Activated T-helper 2 cell treated with anti-CD3 and anti-CD28 coated beads, Interferon-gamma antibody, Interleukin-2, Interleukin-4, amounts not matched to agents 10 μg/mL and 5 μg/mL and 100 μg/mL, durations not matched to agents 14 hours and 24 hours and 36 hours (primary cell): ENCODE data around the gene PCBD2. TPM values are rescaled to one million over a fixed set of nuclear protein-coding genes. Genes with fewer than 3 reads are reported as not detected.
"Not testable (repeated sequence)": the region's sequence is repeated elsewhere in the genome, so short reads cannot be mapped to it uniquely, and the experiment has no call there.

Experiments
- DNase-seq: peaks from one replicate; pipeline ENCODE4 v3.0.0; 2021; ENCODE audit warnings: low spot score
- H3K27ac Mint-ChIP-seq: one replicate; pipeline ENCODE4 v1.8.0; 2021; ENCODE audit warnings: mixed read lengths
- H3K27me3 Mint-ChIP-seq: one replicate; pipeline ENCODE4 v1.8.0; 2021; ENCODE audit warnings: low read depth, mixed read lengths
- H3K36me3 Mint-ChIP-seq: one replicate; pipeline ENCODE4 v1.8.0; 2021; ENCODE audit warnings: low read depth, mixed read lengths
- H3K4me1 Mint-ChIP-seq: one replicate; pipeline ENCODE4 v1.8.0; 2021; ENCODE audit warnings: low read depth, mixed read lengths
- H3K4me3 Mint-ChIP-seq: one replicate; pipeline ENCODE4 v1.8.0; 2021; ENCODE audit warnings: low read depth, mild to moderate bottlenecking, moderate library complexity, mixed read lengths
- H3K9me3 Mint-ChIP-seq: one replicate; pipeline ENCODE4 v1.8.0; 2021; ENCODE audit warnings: mixed read lengths
- intact Hi-C: fragments of 100-400 bp; cut with micrococcal nuclease; formaldehyde crosslinking; loops from one replicate; pipeline ENCODE4 v1.15.1; 2023
- total RNA-seq: library from RNA; stranded (reverse); gene quantifications from 2 replicates; pipeline ENCODE4 v1.2.3, GENCODE V29; 2022

PCBD2 gene
- total RNA-seq, 1 donor from 2014 or later: 13.3 TPM

DNA sequence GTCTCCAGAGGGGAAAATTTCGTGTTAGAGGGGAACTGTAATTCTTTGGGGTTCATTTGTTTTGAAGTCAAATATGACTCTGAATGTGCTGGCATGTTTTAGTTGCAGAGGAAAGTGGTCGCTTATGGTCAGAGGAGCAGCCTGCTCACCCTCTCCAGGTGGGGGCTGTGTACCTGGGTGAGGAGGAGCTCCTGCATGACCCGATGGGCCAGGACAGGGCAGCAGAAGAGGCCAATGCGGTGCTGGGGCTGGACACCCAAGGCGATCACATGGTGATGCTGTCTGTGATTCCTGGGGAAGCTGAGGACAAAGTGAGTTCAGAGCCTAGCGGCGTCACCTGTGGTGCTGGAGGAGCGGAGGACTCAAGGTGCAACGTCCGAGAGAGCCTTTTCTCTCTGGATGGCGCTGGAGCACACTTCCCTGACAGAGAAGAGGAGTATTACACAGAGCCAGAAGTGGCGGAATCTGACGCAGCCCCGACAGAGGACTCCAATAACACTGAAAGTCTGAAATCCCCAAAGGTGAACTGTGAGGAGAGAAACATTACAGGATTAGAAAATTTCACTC, 17.3 kb upstream of the PCBD2 start:
- peaks cover 43% of the 10 kb centered on the region for H3K36me3 Mint-ChIP-seq
- no peak overlapping the region for H3K4me3 Mint-ChIP-seq

DNA sequence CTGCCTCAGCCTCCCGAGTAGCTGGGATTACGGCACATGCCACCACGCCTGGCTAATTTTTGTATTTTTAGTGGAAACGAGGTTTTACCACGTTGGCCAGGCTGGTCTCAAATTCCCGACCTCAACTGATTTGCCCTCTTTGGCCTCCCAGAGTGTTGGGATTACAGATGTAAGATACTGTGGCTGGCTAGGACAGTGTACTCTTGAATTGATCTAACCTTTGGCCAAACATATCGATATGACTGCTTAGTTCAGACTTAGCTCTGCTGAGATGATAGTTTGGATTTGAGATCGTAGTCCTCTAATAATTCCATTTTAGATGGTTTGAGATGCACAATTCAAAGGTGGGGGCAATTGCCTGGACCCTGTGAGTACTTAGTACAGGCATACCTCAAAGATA, 15.6 kb upstream of the PCBD2 start:
- no peak overlapping the region for H3K27ac Mint-ChIP-seq
- intact Hi-C loops: no loop called here
- no peaks in the 10 kb centered on the region for H3K27me3 Mint-ChIP-seq
- peaks cover 53% of the 10 kb centered on the region for H3K36me3 Mint-ChIP-seq
- no peak for DNase-seq
- peaks cover 8% of the 10 kb centered on the region for H3K4me1 Mint-ChIP-seq
- no peaks in the 10 kb centered on the region for H3K9me3 Mint-ChIP-seq
- H3K4me3 Mint-ChIP-seq: no peak overlapping the region

More for the DNA sequence above, 17.3 kb upstream of the PCBD2 start:
- Mint-ChIP-seq H3K27ac (no peak overlapping the region), H3K9me3 (no peaks in the 10 kb centered on the region), H3K27me3 (no peaks in the 10 kb centered on the region), H3K4me1 (peaks cover 8% of the 10 kb centered on the region)
- no peak for DNase-seq
- intact Hi-C loops: no loop called here

DNA sequence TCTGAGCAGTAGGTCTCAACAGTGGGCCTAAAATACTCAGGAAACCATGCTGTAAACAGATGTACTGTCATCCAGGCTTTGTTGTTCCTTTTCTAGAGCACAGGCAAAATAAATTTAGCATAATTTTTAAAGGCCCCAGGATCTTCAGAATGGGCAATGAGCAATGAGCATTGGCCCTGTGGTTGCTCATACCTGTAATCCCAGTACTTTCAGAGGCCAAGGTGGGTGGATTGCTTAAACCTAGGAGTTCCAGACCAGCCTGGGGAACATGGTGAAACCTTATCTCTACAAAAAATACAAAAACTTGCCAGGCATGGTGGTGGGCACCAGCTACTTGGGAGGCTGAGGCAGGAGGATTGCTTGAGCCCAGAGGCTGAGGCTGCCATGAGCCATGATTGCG, 13.5 kb upstream of the PCBD2 start:
- Mint-ChIP-seq H3K4me3 (no peak overlapping the region), H3K36me3 (peaks cover 64% of the 10 kb centered on the region), H3K27ac (no peak overlapping the region), H3K9me3 (no peaks in the 10 kb centered on the region), H3K4me1 (peaks cover 4% of the 10 kb centered on the region), H3K27me3 (no peaks in the 10 kb centered on the region)
- DNase-seq: no peak
- intact Hi-C loops: no loop called here

DNA sequence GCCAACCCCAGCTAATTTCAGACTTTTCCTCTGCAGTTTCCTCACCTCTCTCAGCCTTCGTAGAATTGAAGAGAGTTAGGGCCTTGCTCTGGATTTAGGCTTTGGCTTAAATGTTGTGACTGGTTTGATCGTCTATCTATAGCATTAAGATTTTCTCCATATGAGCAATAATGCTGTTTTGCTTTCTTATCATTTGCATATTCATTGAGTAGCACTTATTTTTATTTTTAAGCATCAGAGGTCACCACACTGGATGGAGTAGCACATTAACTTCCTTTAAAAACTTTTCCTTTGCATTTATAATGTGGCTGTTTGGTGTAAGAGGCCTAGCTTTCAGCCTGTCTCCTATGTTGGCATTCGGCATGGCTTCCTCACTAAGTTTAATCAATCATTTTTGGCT, 12.6 kb upstream of the PCBD2 start:
- H3K27me3 Mint-ChIP-seq: no peaks in the 10 kb centered on the region
- peaks cover 63% of the 10 kb centered on the region for H3K36me3 Mint-ChIP-seq
- intact Hi-C loops: no loop called here
- H3K9me3 Mint-ChIP-seq: no peaks in the 10 kb centered on the region
- H3K27ac Mint-ChIP-seq: no peak overlapping the region
- H3K4me1 Mint-ChIP-seq: peaks cover 4% of the 10 kb centered on the region
- H3K4me3 Mint-ChIP-seq: no peak overlapping the region
- no peak for DNase-seq

DNA sequence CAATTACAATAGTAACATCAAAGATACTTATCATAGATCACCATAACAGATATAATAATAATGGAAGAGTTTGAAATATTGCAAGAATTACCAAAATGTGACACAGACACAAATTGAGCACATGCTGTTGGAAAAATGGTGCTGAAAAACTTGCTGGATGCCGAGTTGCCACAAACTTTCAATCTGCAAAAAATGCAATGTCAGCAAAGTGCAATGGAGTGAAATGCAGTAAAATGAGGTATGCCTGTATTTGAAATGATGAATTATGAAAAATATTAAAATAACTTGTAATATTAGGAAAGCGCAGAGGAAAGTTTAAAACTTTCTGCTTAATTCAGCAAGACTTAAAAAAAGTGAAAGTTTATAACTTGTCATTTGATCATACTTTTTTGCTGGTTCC, 12.0 kb upstream of the PCBD2 start:
- Mint-ChIP-seq H3K9me3 (no peaks in the 10 kb centered on the region), H3K27me3 (no peaks in the 10 kb centered on the region), H3K27ac (no peak overlapping the region), H3K36me3 (peaks cover 57% of the 10 kb centered on the region), H3K4me1 (peaks cover 2% of the 10 kb centered on the region), H3K4me3 (no peak overlapping the region)
- no peak for DNase-seq
- intact Hi-C loops: no loop called here

DNA sequence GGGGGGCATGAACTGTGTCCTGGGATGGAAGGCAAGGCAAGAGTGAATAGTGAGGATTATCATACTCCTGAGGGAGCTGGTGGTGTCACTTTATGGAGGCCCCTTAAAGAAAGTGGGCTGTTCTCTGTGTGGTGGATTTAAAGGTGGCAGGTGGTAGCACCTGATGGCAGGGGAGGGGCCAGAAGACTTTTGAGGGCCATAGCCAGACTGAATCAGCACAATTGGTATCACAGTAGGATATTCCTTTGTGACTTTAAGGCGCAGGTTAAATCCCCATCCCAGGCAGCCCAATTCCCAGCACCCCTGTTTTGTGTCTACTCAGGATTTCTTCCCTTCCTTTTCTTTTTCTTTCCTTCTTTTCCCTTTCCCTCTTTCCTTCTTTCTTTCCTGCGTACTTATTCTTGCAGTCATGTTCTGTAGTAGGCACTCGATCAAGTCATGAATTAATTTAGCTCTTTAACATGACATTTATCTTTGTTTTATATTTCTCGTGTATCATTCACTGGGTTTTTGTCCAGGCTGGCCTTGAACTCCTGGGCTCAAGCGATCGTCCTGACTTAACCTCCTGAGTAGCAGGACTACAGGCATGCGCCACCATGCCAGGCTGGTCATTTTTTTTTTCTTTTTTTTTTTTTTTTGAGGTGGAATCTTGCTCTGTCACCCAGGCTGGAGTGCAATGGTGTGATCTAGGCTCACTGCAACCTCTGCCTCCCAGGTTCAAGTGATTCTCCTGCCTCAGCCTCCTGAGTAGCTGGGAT, 11.0 kb upstream of the PCBD2 start:
- DNase-seq: no peak
- intact Hi-C loops: no loop called here
- H3K4me1 Mint-ChIP-seq: peaks cover 2% of the 10 kb centered on the region
- H3K36me3 Mint-ChIP-seq: peaks cover 55% of the 10 kb centered on the region
- no peak overlapping the region for H3K4me3 Mint-ChIP-seq
- H3K9me3 Mint-ChIP-seq: no peaks in the 10 kb centered on the region
- no peak overlapping the region for H3K27ac Mint-ChIP-seq
- H3K27me3 Mint-ChIP-seq: no peaks in the 10 kb centered on the region

DNA sequence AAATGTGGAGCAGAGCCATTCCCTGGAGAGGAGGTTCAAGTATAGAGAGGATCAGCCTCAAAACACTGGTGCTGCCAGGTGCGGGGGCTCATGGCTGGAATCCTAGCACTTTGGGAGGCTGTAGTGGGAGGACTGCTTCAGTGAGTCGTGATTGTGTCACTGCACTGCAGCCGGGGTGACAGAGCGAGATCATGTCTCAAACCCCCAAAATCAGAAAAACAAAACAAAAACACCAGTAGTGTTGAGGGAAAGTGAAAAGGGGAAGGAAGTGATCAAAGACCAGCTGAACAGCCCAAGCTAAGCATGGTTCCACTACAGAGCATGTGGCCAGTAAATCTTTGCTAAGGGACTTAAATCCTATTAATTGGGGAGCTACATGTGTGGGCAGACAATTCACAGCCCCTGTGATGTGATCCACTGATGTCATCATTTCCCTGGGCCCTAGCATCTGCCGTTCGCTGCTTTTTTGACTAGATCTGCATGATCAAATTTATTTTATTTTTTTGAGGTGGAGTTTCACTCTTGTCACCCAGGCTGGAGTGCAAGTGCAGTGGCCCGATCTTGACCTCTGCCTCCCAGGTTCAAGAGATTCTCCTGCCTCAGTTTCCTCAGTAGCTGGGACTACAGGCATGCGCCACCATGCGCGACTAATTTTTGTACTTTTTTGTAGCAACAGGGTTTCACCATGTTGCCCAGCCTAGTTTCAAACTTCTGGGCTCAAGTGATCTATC, 2.7 kb upstream of the PCBD2 start:
- H3K4me1 Mint-ChIP-seq: peaks cover 16% of the 10 kb centered on the region
- no peaks in the 10 kb centered on the region for H3K9me3 Mint-ChIP-seq
- intact Hi-C loops: loop anchor here (10.0 kb wide), 2 partner anchors 267 to 527 kb away; partner anchors contain the start of genes SAR1B and UBE2B
- peak overlapping the region; percentile 30 for H3K4me3 Mint-ChIP-seq
- peak overlapping the region; percentile 78 for H3K27ac Mint-ChIP-seq
- no peaks in the 10 kb centered on the region for H3K27me3 Mint-ChIP-seq
- DNase-seq: no peak
- peaks cover 21% of the 10 kb centered on the region for H3K36me3 Mint-ChIP-seq

DNA sequence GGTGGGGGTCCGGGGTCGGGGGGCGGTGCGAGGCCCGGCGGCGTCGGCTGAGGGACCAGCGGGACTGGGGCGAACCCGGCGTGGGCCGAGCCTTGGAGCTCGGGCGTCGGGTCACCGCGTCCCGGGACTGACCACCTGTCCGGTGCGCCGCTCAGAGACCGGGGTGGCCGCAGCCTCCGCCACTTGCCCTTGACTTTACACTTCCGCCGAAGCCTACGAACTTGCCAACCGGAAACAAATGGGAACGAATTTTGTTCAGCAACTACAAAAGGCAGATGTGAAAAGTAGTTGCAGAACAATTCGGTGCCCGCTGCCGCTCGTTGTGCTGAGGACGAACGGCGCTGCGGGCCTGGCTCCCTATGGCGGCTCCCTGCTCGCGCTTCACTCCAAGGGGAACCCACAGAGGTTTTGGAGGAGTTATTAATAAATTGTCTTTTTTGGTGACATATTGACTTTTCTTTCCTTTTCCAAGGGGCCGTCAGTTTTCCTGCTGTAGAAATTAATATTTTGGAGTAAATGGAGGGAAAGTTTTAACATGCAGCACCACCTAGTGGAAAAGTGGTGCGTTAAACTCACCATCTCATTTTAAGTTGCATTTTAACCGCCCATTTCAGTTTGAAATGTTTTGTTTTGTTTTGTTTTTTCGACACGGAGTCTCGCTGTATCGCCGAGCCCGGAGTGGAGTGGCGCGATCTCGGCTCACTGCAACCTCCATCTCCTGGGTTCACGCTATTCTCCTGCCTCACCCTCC, 490 bp downstream of the PCBD2 start:
- peaks cover 12% of the 10 kb centered on the region for H3K36me3 Mint-ChIP-seq
- intact Hi-C loops: loop anchor here (1.0 to 10.0 kb wide), 6 partner anchors 15 to 531 kb away; partner anchors contain the start of genes CAMLG, DDX46, SAR1B and UBE2B
- H3K4me3 Mint-ChIP-seq: peak overlapping the region; percentile 94
- H3K4me1 Mint-ChIP-seq: peaks cover 20% of the 10 kb centered on the region
- H3K27me3 Mint-ChIP-seq: no peaks in the 10 kb centered on the region
- no peaks in the 10 kb centered on the region for H3K9me3 Mint-ChIP-seq
- DNase-seq: peak; percentile 64
- peak overlapping the region; percentile 99 for H3K27ac Mint-ChIP-seq

DNA sequence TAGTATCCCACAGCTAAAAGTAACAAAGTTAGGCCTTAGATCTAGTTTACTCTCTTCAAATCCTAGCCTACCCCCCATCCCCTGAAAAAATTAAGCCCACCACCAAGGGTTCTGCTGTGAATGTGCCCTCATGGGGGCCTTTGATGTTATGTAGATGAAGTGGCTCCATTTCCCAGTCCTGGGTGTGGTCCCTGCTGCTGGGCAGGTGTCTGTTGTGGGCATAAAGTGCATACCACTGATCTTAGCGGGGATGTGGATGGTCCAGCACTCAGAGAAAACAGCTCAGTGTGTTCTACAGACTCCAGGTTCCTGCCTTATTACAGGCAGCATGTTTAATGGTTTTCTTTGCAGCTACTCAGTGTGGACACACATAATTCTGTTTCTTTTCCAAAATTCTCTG, 1.9 kb downstream of the PCBD2 start:
- no peaks in the 10 kb centered on the region for H3K9me3 Mint-ChIP-seq
- peaks cover 22% of the 10 kb centered on the region for H3K4me1 Mint-ChIP-seq
- intact Hi-C loops: loop anchor here (10.0 kb wide), 2 partner anchors 272 to 532 kb away; partner anchors contain the start of genes SAR1B and UBE2B
- no peaks in the 10 kb centered on the region for H3K27me3 Mint-ChIP-seq
- no peak overlapping the region for H3K27ac Mint-ChIP-seq
- DNase-seq: no peak
- H3K36me3 Mint-ChIP-seq: peaks cover 19% of the 10 kb centered on the region
- H3K4me3 Mint-ChIP-seq: peak overlapping the region; percentile 42

DNA sequence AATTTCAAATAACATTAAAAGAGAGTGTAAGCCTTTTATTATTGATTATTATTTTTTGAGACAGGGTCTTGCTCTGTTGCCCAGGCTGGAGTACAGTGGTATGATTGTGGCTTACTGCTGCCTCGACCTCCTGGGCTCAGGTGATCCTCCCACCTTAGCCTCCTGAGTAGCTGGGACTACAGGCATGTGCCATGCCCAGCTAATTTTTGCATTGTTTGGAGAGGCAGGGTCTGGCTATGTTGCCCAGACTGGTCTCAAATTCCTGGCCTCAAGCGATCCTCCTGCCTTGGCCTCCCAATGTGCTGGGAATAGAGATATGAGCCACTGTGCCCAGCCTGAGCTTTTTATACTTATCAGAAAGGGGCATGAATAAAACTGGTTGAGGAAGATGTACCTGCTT, 5.8 kb downstream of the PCBD2 start:
- peaks cover 14% of the 10 kb centered on the region for H3K4me1 Mint-ChIP-seq
- not testable (repeated sequence) for H3K27ac Mint-ChIP-seq

DNA sequence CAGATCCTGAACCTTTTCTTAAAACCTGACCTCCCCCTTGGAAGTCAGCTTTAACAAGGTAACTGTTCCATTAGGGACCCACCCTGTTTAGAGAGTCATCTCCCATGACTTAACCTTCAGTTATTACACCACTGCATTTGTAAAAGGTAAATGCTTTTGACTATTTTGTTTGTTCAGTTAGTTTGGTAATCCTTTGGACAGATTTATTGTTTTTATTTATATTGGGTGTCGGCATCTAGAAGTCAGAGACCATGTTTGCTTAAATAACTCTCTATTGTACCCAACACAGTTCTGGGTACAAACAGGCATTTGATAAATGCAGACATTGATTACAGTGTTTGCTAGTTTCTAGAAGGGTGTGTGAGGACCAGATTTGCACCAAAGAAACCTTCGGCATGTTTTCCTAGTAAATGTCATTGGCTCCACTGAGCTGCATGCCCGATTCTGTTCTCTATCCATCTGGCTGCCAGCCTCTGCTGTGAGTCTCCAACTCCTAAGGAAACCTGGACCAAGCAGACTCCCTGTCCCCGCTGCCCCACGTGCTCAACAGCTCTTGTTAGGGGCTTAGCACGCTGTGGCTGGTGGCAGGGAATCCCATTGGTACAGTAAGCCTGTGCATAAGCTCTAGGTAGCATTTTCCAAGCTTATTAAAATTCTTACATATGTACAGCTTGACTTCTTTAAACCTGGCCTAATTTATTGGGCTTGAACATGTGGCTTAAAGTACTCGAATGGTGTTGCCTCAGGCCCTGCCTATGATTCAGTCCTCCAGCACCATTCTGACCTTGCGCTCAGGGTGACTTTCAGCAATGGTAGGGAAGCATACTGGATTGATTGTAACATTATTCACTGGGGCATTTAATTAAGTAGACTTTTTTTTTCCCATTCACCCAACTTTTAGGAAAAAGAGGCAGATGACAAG, 6.6 kb downstream of the PCBD2 start:
- intact Hi-C loops: no loop called here
- H3K4me3 Mint-ChIP-seq: no peak overlapping the region
- H3K4me1 Mint-ChIP-seq: peaks cover 10% of the 10 kb centered on the region
- no peaks in the 10 kb centered on the region for H3K27me3 Mint-ChIP-seq
- no peaks in the 10 kb centered on the region for H3K9me3 Mint-ChIP-seq
- DNase-seq: no peak
- no peak overlapping the region for H3K27ac Mint-ChIP-seq
- H3K36me3 Mint-ChIP-seq: peaks cover 21% of the 10 kb centered on the region

More for the DNA sequence above, 5.8 kb downstream of the PCBD2 start:
- H3K27me3 Mint-ChIP-seq, H3K4me3 Mint-ChIP-seq, DNase-seq, intact Hi-C loops, H3K9me3 Mint-ChIP-seq: not testable (repeated sequence)
- H3K36me3 Mint-ChIP-seq: peaks cover 18% of the 10 kb centered on the region

DNA sequence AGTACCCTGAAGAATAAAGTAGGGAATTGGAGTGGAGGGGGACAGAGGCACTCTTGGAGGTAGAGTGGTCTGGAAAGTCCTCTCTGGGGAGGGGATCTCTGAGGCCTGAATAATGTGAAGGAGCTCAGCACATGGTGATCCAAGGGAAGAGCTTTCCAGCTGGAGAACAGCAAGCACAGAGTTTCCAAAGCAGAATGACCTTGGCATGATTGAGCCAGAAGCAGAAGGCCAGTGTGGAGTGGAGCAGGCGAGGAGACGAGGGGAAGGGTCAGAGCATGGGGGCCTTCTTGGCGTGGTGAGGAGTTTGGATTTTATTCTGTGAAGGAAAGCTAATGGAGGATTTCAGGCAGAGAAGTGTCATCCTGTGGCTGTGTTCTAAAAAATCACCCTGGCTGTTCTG, 8.3 kb downstream of the PCBD2 start:
- no peak overlapping the region for H3K4me3 Mint-ChIP-seq
- intact Hi-C loops: no loop called here
- H3K4me1 Mint-ChIP-seq: peaks cover 18% of the 10 kb centered on the region
- H3K27ac Mint-ChIP-seq: no peak overlapping the region
- peaks cover 30% of the 10 kb centered on the region for H3K36me3 Mint-ChIP-seq
- H3K27me3 Mint-ChIP-seq: no peaks in the 10 kb centered on the region
- DNase-seq: no peak
- H3K9me3 Mint-ChIP-seq: no peaks in the 10 kb centered on the region
